K562 (cell line): ENCODE measurements around the gene ABCC1. TPM values are rescaled to one million over a fixed set of nuclear protein-coding genes. Genes with fewer than 3 reads are reported as not detected.

ENCODE experiments used
- ATAC-seq: fragments of 200-7000 bp; cut with Tn5 transposase; 3 replicates; pipeline ENCODE4 v1.9.1; 2020; ENCODE audit warnings: moderate library complexity
- BruUV-seq: library from RNA; stranded (reverse); fragments of 400-500 nt; replicated peaks from 2 replicates; lab custom pipeline; 2021; lab: Mats Ljungman, UMichigan
- CTCF ChIA-PET: fragments of 300-600 bp; formaldehyde crosslinking; extraction: SDS; loops from one replicate; lab custom pipeline; 2021; ENCODE audit warnings: low intra/inter-chr PET ratio; lab: Yijun Ruan, JAX
- POLR2A ChIA-PET: fragments of 300-600, 350-650 bp; sonication (Branson Sonifier 250); formaldehyde crosslinking; extraction: SDS; loops from one replicate; lab custom pipeline; 2021; ENCODE audit warnings: antibody characterized with exemption, inconsistent platforms; lab: Yijun Ruan, JAX
- DNase-seq, 4 experiments: peaks; one replicate each; pipeline versions ENCODE4 v3.0.0 to v3.0.0-alpha.2; 2011 to 2018; ENCODE audit warnings: low spot score in 3 of 4, mixed read lengths in 3 of 4; ENCODE audit errors: extremely low read depth in 1 of 4
- FAIRE-seq: peaks from 2 replicates; lab custom pipeline; 2011; peaks lifted over from hg19 to GRCh38; lab: Jason Lieb, UNC
- H2AFZ ChIP-seq: 2 replicates; pipeline ENCODE4 v1.6.0; 2011; ENCODE audit warnings: low read depth, low read length, control low read depth, inconsistent platforms
- H3K27ac ChIP-seq: fragments of 200-600 bp; 3 replicates; pipeline ENCODE4 v1.8.0; 2011; ENCODE audit warnings: low read depth, mild to moderate bottlenecking, control low read depth, inconsistent platforms, low read length, moderate library complexity, mixed read lengths; ENCODE audit errors: extremely low read depth
- H3K27me3 ChIP-seq, 2 experiments: fragments of 300-600 bp in 1 of 2; 2 replicates in 1 of 2; 3 replicates in 1 of 2; pipeline versions ENCODE4 v1.6.0 to v1.8.0; 2011; ENCODE audit warnings: inconsistent platforms in 2 of 2, low read length in 2 of 2, mild to moderate bottlenecking in 1 of 2, mixed read lengths in 1 of 2, moderate library complexity in 1 of 2; ENCODE audit not compliant: control insufficient read depth in 2 of 2, insufficient read depth in 2 of 2
- H3K36me3 ChIP-seq: fragments of 300-600 bp; 3 replicates; pipeline ENCODE4 v1.8.0; 2011; ENCODE audit warnings: mild to moderate bottlenecking, low read length, inconsistent platforms; ENCODE audit not compliant: control insufficient read depth, insufficient read depth
- H3K4me1 ChIP-seq, 2 experiments: fragments of 200-600 bp in 1 of 2; replicated peaks in 1 of 2; 2 replicates in 1 of 2; 3 replicates in 1 of 2; pipeline versions ENCODE4 v1.5.1 to v1.8.0; 2011; ENCODE audit warnings: inconsistent platforms in 2 of 2, low read length in 2 of 2, mild to moderate bottlenecking in 1 of 2, mixed read lengths in 1 of 2, moderate library complexity in 1 of 2; ENCODE audit not compliant: control insufficient read depth in 2 of 2, insufficient read depth in 2 of 2
- H3K4me2 ChIP-seq: 2 replicates; pipeline ENCODE4 v1.6.1; 2011; ENCODE audit warnings: low read length, control low read depth, inconsistent platforms, mixed read lengths; ENCODE audit not compliant: insufficient read depth
- H3K4me3 ChIP-seq: fragments of 200-600 bp; sonication (generic), shearing (Covaris generic); 2 replicates; pipeline ENCODE4 v1.5.1; 2016; ENCODE audit warnings: control low read depth, inconsistent platforms
- H3K79me2 ChIP-seq: fragments of 200-600 bp; 3 replicates; pipeline ENCODE4 v1.8.0; 2011; ENCODE audit warnings: low read length, inconsistent platforms; ENCODE audit not compliant: control insufficient read depth, insufficient read depth
- H3K9ac ChIP-seq, 2 experiments: 2 replicates each; pipeline versions ENCODE4 v1.6.0 to v1.6.1; 2011; ENCODE audit warnings: low read depth in 2 of 2, low read length in 2 of 2, control low read depth in 1 of 2, inconsistent platforms in 1 of 2, mild to moderate bottlenecking in 1 of 2, mixed read lengths in 1 of 2; ENCODE audit not compliant: insufficient read depth in 1 of 2
- H3K9me1 ChIP-seq: one replicate; pipeline ENCODE4 v1.6.0; 2011; ENCODE audit warnings: inconsistent platforms, mild to moderate bottlenecking, low read length, moderate library complexity; ENCODE audit not compliant: control insufficient read depth, insufficient read depth
- H3K9me3 ChIP-seq: replicated peaks from 2 replicates; pipeline ENCODE4 v1.5.1; 2011; ENCODE audit warnings: low read depth, low read length, inconsistent platforms; ENCODE audit not compliant: control insufficient read depth, insufficient read depth
- H4K20me1 ChIP-seq: replicated peaks from 2 replicates; pipeline ENCODE4 v1.6.1; 2011; ENCODE audit warnings: low read length, inconsistent platforms, mixed read lengths; ENCODE audit not compliant: control insufficient read depth, insufficient read depth
- C11orf30 ChIP-seq: fragments of 450-650 bp; IDR thresholded peaks from 2 replicates; pipeline ENCODE4 v1.6.1; 2016; ENCODE audit warnings: low read depth, mild to moderate bottlenecking
- L3MBTL2 ChIP-seq: fragments of 450-650 bp; IDR thresholded peaks from 2 replicates; pipeline ENCODE4 v1.6.1; 2016; ENCODE audit warnings: mild to moderate bottlenecking, moderate library complexity
- MAFG ChIP-seq: fragments of 450-650 bp; conservative IDR thresholded peaks from 2 replicates; pipeline ENCODE4 v1.6.1; 2016; ENCODE audit warnings: missing genetic modification characterization, missing compliant biosample characterization
- MAFK ChIP-seq: IDR thresholded peaks from 2 replicates; pipeline ENCODE4 v1.6.1; 2011; ENCODE audit warnings: low read length, improper control_type of control experiment
- MBD2 ChIP-seq: sonication (generic); IDR thresholded peaks from 2 replicates; pipeline ENCODE4 v1.6.1; 2016; ENCODE audit warnings: low read depth, borderline replicate concordance
- MXI1 ChIP-seq: IDR thresholded peaks from 2 replicates; pipeline ENCODE4 v1.6.1; 2011; ENCODE audit warnings: low read depth, mild to moderate bottlenecking, improper control_type of control experiment, low read length
- NFE2 ChIP-seq: IDR thresholded peaks from 2 replicates; pipeline ENCODE4 v1.6.1; 2014; ENCODE audit warnings: antibody characterized with exemption, low read depth
- NFE2L1 ChIP-seq: fragments of 450-650 bp; IDR thresholded peaks from 2 replicates; pipeline ENCODE4 v1.6.1; 2016; ENCODE audit warnings: missing genetic modification characterization, low read depth, mild to moderate bottlenecking, missing compliant biosample characterization, moderate library complexity, borderline replicate concordance
- PCBP2 ChIP-seq: fragments of 200-400 bp; formaldehyde crosslinking; IDR thresholded peaks from 2 replicates; pipeline ENCODE4 v1.6.1; 2018; ENCODE audit warnings: low read length, low read depth, mild to moderate bottlenecking, moderate library complexity; ENCODE audit not compliant: poor library complexity, severe bottlenecking
- TBL1XR1 ChIP-seq, 2 experiments: IDR thresholded peaks; 2 replicates each; pipeline ENCODE4 v1.6.1; 2012; ENCODE audit warnings: improper control_type of control experiment in 2 of 2, low read length in 2 of 2, mild to moderate bottlenecking in 1 of 2
- ZNF197 ChIP-seq: fragments of 200-800 bp; sonication (Bioruptor generic); IDR thresholded peaks from 2 replicates; pipeline ENCODE4 v1.6.1; 2016; ENCODE audit warnings: low read depth, missing genetic modification characterization, missing compliant biosample characterization
- WGBS: fragments of 100-300 bp; shearing (Covaris generic); methylation state at CpG from one replicate; pipeline ENCODE4 v1.1.6; 2016; ENCODE audit warnings: low coverage, mixed read lengths; ENCODE audit not compliant: insufficient coverage; ENCODE audit errors: missing lambda C conversion rate; 5-methylcytosine and 5-hydroxymethylcytosine counted together
- in situ Hi-C: fragments of 300-500 bp; cut with MboI; formaldehyde crosslinking; loops from 4 replicates; pipeline ENCODE4 v1.15.0; 2018; ENCODE audit warnings: inconsistent platforms, mixed read lengths
- intact Hi-C: fragments of 100-400 bp; cut with micrococcal nuclease; formaldehyde crosslinking; loops from 2 replicates; pipeline ENCODE4 v1.14.2; 2022
- polyA plus RNA-seq, 8 experiments: library from polyadenylated mRNA; depleted of rRNA in 4 of 8; stranded (reverse) in 5 of 8; unstranded in 3 of 8; fragments of >200 nt; fragmentation: Nextera tagmentation in 2 of 8; fragmentation: Illumina TruSeq in 1 of 8; extraction: Ambion mirVana in 2 of 8; extraction: Trizol in 1 of 8; gene quantifications; 2 replicates each; pipeline versions ENCODE4 v1.2.1 to v1.2.3, GENCODE V29; 2011 to 2014; ENCODE audit warnings: inconsistent platforms in 1 of 8, missing spikeins in 1 of 8
- total RNA-seq, 7 experiments: library from RNA; depleted of rRNA in 6 of 7; stranded (reverse); fragments of >200 nt in 6 of 7; fragmentation: Illumina TruSeq in 2 of 7; extraction: Trizol in 2 of 7; gene quantifications; 2 replicates each; pipeline versions ENCODE4 v1.2.1 to v1.2.3, GENCODE V29; 2011 to 2021; ENCODE audit warnings: low replicate concordance in 1 of 7
- TF ChIP-seq, protein P1 (sequence below), 2 experiments: IDR thresholded peaks; 2 replicates each; pipeline ENCODE4 v1.6.1; 2012; ENCODE audit warnings: improper control_type of control experiment in 2 of 2, low read depth in 2 of 2, low read length in 2 of 2, borderline replicate concordance in 1 of 2
- TF ChIP-seq, protein P2 (sequence below): sonication (generic); formaldehyde crosslinking; IDR thresholded peaks from 2 replicates; pipeline ENCODE4 v1.8.0; 2022; ENCODE audit warnings: mild to moderate bottlenecking, low read depth, missing genetic modification reagents

ABCC1 gene
- total and polyA plus RNA-seq, 9 of the 15 experiments (the other 6 are each of a cell fraction or from before 2014, with no cell fraction given) = 3.9 to 41.6 (median 10.0) TPM

DNA sequence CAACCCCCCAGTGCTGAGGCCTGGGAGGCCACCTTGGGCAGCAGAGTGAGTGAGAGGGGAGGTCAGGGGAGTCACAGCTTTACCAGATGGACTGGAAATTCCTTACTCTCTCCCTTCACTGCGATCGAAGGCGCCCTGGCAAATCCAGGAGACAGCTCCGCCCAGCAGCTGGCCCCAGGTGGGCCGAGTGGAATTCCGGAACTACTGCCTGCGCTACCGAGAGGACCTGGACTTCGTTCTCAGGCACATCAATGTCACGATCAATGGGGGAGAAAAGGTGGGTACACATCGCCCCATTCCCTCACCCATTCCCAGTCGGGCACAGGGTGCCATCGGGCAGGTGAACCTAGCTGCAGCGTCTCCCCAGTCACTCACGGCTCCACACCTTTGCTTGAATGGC is 182.2 kb downstream of the ABCC1 start (continued):
- no peak for TF ChIP-seq L3MBTL2
- no peak for TF ChIP-seq PCBP2
- TF ChIP-seq, protein P1, sequence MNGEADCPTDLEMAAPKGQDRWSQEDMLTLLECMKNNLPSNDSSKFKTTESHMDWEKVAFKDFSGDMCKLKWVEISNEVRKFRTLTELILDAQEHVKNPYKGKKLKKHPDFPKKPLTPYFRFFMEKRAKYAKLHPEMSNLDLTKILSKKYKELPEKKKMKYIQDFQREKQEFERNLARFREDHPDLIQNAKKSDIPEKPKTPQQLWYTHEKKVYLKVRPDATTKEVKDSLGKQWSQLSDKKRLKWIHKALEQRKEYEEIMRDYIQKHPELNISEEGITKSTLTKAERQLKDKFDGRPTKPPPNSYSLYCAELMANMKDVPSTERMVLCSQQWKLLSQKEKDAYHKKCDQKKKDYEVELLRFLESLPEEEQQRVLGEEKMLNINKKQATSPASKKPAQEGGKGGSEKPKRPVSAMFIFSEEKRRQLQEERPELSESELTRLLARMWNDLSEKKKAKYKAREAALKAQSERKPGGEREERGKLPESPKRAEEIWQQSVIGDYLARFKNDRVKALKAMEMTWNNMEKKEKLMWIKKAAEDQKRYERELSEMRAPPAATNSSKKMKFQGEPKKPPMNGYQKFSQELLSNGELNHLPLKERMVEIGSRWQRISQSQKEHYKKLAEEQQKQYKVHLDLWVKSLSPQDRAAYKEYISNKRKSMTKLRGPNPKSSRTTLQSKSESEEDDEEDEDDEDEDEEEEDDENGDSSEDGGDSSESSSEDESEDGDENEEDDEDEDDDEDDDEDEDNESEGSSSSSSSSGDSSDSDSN (IDR thresholded peaks at IDR 0.05; ENCODE audit: borderline replicate concordance in 1 of 2, low read depth in 2 of 2, low read length in 2 of 2) = no peak

DNA sequence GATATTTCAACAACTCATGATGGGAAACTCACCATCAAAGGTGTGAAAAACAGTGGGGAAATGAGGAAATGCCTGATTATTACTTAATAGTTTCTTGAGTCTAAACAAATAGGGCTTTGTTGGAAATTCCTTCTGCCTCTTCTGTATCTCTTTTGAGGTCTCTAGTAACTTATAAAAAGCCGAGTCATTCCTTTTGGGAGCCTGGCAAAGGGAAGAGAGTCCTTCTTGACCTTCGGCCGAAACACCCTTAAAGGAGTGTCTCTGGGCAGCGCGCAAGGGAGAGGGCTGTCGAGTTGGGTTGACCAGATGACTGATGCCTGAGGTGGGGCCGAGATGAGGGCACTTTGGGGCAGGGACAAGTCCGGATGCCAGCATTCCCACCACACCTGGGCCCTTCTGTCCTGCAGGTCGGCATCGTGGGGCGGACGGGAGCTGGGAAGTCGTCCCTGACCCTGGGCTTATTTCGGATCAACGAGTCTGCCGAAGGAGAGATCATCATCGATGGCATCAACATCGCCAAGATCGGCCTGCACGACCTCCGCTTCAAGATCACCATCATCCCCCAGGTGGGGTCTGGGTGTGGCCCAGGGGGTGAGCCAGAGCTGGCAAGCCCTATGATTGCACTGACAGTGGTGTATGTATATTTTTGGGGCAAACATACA is 184.7 kb downstream of the ABCC1 start:
- in situ Hi-C loops = no loop called here
- Histone ChIP-seq H3K4me1 (no peaks in the 10 kb centered on the region), H2AFZ (no peak overlapping the region), H3K4me2 (no peak overlapping the region), H3K9me3 (no peaks in the 10 kb centered on the region), H4K20me1 (no peaks in the 10 kb centered on the region; the same call in 1 of the 2 replicates), H3K9ac (no peak overlapping the region), H3K79me2 (no peaks in the 10 kb centered on the region), H3K9me1 (no peaks in the 10 kb centered on the region), H3K27ac (no peak overlapping the region), H3K4me3 (no peak overlapping the region), H3K36me3 (peaks cover 78% of the 10 kb centered on the region; the same call in 2 of the 3 replicates), H3K27me3 (no peaks in the 10 kb centered on the region)
- no TSS peak for BruUV-seq
- DNase-seq = no peak
- 95% methylated on average over 21 of the region's 21 CpGs for WGBS
- intact Hi-C loops = no loop called here
- ATAC-seq = no peak
- TF ChIP-seq C11orf30 (0 out of 2 replicates have a peak, but pooled peaks have one; percentile 18), MXI1 (no peak), MAFK (no peak), MAFG (tag) (peak; percentile 46; the same call in 1 of the 2 replicates), ZNF197 (CRISPR knock-in tag) (no peak), NFE2L1 (tag) (peak; percentile 39; the same call in 1 of the 2 replicates), NFE2 (0 out of 2 replicates have a peak, but pooled peaks have one; percentile 8), MBD2 (no peak), TBL1XR1 (IDR thresholded peaks at IDR 0.05; ENCODE audit: low read length in 2 of 2) (no peak)
- TF ChIP-seq, protein P2, sequence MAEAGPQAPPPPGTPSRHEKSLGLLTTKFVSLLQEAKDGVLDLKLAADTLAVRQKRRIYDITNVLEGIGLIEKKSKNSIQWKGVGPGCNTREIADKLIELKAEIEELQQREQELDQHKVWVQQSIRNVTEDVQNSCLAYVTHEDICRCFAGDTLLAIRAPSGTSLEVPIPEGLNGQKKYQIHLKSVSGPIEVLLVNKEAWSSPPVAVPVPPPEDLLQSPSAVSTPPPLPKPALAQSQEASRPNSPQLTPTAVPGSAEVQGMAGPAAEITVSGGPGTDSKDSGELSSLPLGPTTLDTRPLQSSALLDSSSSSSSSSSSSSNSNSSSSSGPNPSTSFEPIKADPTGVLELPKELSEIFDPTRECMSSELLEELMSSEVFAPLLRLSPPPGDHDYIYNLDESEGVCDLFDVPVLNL (CRISPR knock-in tag) = no peak
- ChIA-PET POLR2A (no interaction called here), CTCF (no interaction called here)
- FAIRE-seq = no peak
